Cardiac fibroblast (primary cell): Measurements from ENCODE around the gene TSHR.

Source experiments
- DNase-seq, 2 donors: peaks; one replicate each; pipeline versions ENCODE4 v3.0.0 to v3.0.0-alpha.2; 2010; ENCODE audit warnings: low read depth in 2 of 2
- H3K4me3 ChIP-seq, 2 donors: replicated peaks in 1 of 2; 1 replicate in 1 of 2; 2 replicates in 1 of 2; pipeline ENCODE4 v1.5.1; 2011; ENCODE audit warnings: low read depth in 2 of 2, low read length in 2 of 2, mild to moderate bottlenecking in 2 of 2, moderate library complexity in 1 of 2
- TF ChIP-seq, protein P1 (sequence below): IDR thresholded peaks from one replicate; pipeline ENCODE4 v1.5.1; 2011; ENCODE audit warnings: low read depth, mild to moderate bottlenecking, low read length, inconsistent platforms

The TSHR gene

DNA sequence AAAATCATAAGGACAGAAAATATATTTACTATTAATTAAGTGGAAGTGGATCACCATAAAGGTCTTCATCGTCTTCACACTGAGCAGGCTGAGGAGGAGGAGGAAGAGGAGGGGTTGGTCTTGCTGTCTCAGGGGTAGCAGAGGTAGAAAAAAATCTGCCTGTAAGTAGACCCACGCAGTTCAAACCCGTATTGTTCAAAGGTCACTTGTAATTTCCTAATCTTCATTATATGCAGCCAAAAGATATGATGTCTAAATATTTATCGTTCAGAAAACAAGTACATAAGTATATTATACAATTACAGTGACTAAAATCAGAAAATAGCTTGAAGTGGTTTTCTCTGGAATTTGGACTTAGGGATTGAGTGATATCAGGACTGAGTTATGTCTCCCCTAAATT is 193.2 kb downstream of the TSHR start:
- no peak overlapping the region for H3K4me3 ChIP-seq
- no peak for DNase-seq
- TF ChIP-seq, protein P1, sequence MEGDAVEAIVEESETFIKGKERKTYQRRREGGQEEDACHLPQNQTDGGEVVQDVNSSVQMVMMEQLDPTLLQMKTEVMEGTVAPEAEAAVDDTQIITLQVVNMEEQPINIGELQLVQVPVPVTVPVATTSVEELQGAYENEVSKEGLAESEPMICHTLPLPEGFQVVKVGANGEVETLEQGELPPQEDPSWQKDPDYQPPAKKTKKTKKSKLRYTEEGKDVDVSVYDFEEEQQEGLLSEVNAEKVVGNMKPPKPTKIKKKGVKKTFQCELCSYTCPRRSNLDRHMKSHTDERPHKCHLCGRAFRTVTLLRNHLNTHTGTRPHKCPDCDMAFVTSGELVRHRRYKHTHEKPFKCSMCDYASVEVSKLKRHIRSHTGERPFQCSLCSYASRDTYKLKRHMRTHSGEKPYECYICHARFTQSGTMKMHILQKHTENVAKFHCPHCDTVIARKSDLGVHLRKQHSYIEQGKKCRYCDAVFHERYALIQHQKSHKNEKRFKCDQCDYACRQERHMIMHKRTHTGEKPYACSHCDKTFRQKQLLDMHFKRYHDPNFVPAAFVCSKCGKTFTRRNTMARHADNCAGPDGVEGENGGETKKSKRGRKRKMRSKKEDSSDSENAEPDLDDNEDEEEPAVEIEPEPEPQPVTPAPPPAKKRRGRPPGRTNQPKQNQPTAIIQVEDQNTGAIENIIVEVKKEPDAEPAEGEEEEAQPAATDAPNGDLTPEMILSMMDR, result no peak

DNA sequence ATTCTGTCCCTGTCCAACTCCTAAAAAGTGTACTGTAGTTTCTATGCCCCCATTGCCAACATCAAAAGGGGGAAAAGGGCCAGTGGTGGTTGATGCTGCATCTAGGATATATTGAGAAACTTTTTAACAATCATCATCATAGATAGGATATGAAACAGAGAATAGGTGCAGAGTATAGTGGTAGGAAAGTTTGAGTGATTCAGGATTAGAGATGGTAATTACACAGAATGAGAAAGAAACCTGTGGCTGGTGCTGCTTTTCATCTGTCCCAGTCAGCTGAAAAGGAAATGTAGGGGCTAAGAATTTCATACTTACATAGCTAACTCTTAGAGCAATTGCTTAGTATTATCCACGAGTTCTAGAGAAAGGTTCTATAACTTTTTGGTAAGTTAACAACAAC is 197.8 kb downstream of the TSHR start:
- no peak overlapping the region for H3K4me3 ChIP-seq
- TF ChIP-seq, protein P1, result no peak
- no peak for DNase-seq

DNA sequence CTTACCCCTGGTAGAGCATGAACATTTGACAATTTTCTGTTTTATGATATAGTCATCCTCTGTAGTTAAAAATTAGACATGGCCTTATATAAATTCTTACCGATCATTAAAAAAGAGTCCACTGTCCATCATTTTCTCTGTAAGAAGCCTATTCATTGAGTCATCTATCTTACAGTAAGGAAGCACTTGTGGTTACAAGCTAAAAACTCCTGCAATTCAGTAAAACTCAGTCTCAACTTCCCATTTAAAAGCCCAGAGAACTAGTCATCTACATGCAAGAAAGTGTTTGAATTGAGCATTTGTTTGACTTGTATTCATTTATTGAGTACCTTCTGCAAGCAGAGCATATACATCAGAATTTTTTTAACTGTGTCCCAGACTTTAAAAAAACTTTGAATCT is 202.0 kb downstream of the TSHR start:
- DNase-seq, result no peak
- H3K4me3 ChIP-seq, result no peak overlapping the region
- TF ChIP-seq, protein P1, result no peak

DNA sequence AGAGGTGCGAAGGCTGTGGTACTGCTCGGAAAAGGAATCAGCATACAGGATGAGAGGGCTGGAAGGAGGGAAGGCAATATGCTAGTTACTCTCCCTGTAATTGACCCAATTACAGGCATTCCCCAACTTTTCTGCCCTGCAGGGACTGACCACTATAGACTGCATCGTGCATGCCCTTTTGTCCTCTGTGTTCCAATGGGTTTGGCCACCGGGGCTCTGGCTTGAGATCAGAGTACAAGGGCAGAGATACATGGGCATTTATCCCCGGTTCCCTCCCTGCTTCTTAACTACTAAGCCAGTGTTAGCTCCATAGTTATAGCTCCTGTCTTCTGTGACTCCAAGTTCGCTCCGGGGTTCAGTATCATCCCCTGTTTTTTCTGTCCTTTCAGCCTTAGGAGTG is 205.7 kb downstream of the TSHR start:
- no peak for DNase-seq
- H3K4me3 ChIP-seq, result no peak overlapping the region
- TF ChIP-seq, protein P1, result no peak

DNA sequence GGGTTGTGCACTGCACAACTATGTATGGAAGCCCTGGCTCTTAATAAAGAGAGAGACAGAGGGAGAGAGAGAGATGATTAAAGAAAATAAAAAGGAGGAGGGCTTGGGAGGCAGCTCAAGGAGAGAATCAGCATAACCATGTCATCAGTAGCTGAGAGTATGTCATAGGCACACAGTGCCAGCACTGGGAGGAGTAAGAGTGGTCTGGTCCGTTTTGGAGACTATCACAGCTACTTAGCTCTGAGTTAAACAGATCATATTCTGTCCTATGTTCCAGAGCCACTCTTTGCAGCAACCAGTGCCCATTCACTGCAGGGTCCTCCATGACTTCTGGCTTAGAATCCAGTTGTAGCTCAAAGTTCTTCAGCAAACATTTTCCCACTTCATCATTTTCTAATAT is 206.3 kb downstream of the TSHR start:
- TF ChIP-seq, protein P1, result no peak
- H3K4me3 ChIP-seq, result no peak overlapping the region
- no peak for DNase-seq

DNA sequence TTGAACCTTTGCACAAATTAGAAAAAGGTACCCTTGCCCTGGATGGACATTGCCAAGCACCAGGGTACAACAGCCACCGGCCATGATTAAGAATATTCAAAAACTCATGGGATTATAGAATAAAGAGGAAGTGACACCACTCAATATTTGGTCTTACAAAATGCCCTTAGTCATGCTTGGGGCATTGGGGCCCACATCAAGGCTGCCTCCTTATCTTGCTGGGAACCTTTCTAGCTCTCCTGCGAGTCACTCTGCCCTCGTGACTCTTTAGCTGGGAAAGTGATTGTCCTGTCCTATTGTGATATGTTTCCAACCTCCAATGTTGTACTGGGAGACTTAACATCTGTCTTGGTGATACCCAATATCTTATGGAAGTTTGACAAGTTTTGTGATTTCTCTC is 207.5 kb downstream of the TSHR start:
- DNase-seq, result peak; percentile 5 to 42
- TF ChIP-seq, protein P1, result no peak
- H3K4me3 ChIP-seq, result no peak overlapping the region

DNA sequence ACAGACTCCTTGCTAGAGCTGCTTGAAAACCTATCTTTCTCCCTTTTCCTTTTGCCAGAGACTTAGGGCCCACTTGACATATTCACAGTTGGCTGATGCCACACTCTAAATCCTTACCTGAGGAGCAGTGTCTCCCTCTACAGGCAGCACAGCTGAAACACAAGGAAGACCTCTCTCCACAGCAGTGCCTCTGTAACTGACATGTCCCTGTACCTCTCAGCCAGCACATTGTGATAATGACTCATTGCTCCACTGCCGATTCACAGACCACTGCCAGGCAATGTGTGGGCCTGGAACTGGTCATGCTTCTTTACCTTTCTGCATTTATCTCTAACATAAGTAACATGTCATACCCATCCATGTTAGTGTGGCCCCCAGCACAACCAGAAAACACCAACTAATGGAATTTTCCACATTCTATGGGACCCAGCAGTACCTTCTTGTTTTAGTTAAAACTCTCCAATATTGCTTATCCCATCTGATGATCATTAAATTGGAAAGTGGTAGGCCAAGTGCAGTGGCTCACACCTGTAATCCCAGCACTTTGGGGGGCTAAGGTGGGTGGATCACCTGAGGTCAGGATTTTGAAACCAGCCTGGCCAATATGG is 208.8 kb downstream of the TSHR start:
- peak; percentile 70 to 82 for DNase-seq
- TF ChIP-seq, protein P1, result peak; percentile 74

More for the DNA sequence above, 208.8 kb downstream of the TSHR start:
- no peak overlapping the region for H3K4me3 ChIP-seq
